GM12873 (cell line): Measurements from ENCODE around the gene CYTL1.

Source experiments
- TF ChIP-seq, protein P1 (sequence below): IDR thresholded peaks from 2 replicates; pipeline ENCODE4 v1.5.1; 2012; ENCODE audit warnings: low read depth, mild to moderate bottlenecking, moderate library complexity, low read length, control low read depth; ENCODE audit not compliant: insufficient read depth; ENCODE audit errors: missing control alignments

CYTL1 gene

DNA sequence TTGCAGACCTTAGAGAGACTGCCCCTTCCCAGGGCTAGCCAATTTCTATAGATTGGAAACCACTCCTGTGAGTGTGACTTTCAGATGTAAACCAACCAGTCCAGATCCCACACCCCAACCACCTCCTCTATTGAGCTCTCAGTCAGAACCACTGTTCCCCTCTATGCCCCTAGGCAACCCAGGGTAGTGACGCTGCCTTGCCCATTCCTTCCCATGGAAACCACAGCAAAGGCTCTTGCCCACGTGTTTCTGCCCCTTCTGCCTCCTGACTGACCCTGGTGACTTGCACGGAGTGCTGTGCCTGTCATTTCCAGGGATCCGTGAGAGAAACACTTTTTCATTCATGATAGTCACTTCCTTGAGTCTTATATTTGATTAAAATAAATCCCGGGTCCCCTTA lies 32.4 kb downstream of the CYTL1 start:
- TF ChIP-seq, protein P1, sequence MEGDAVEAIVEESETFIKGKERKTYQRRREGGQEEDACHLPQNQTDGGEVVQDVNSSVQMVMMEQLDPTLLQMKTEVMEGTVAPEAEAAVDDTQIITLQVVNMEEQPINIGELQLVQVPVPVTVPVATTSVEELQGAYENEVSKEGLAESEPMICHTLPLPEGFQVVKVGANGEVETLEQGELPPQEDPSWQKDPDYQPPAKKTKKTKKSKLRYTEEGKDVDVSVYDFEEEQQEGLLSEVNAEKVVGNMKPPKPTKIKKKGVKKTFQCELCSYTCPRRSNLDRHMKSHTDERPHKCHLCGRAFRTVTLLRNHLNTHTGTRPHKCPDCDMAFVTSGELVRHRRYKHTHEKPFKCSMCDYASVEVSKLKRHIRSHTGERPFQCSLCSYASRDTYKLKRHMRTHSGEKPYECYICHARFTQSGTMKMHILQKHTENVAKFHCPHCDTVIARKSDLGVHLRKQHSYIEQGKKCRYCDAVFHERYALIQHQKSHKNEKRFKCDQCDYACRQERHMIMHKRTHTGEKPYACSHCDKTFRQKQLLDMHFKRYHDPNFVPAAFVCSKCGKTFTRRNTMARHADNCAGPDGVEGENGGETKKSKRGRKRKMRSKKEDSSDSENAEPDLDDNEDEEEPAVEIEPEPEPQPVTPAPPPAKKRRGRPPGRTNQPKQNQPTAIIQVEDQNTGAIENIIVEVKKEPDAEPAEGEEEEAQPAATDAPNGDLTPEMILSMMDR, result no peak

DNA sequence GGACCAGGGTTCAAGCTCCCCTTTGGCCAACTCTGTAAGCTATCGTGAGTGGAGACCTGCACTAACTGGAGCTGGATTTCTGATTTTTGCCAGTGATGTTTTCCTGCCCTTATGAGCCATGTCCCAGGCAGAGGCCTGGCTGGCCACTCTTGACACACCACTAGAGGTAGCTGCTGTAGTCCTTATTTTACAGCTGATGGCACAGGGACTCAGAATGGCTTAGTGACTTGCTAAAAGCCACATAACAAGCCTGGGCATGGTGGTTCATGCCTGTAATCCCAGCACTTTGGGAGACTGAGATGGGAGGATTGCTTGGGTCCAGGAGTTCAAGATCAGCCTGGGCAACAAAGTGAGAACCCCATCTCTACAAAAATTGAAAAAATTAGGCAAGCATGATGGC lies 33.4 kb downstream of the CYTL1 start:
- TF ChIP-seq, protein P1, result no peak

DNA sequence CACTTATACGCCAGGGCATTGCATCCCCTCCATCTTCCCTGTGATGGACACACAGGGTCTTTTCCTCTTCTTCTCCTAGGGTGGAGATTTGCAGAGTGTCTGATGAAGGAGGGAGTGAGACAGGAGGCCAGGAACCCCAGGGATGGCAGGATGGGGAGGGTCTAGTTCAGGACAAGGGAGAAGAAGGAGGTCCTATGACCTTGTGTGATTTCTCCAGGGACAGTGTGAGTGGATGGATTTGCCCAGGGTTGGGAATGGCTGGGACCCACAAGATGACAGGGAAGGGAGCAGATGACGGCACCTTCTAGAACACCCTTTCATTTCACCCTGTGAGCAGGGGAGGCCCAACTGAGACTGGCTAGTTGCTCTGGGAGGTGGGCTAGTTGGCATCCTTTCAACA lies 34.2 kb downstream of the CYTL1 start:
- TF ChIP-seq, protein P1, result no peak

DNA sequence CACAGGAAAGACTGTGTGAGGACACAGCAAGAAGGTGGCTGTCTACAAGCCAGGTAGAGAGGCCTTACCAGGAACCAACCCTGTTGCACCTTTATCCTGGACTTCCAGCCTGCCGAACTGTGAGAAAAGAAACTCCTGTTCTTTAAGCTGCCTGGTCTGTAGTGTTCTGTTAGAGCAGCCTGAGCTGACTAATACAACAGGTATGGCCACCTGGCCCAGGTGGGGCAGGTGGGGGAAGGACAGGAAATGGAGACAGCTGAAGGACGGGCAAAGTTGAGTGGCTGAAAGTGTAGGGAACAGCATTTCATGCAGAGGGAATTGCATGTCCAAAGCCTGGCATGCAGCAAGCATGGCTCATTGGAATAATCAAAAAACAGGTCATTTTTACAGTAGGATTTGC lies 35.1 kb downstream of the CYTL1 start:
- TF ChIP-seq, protein P1, result no peak

DNA sequence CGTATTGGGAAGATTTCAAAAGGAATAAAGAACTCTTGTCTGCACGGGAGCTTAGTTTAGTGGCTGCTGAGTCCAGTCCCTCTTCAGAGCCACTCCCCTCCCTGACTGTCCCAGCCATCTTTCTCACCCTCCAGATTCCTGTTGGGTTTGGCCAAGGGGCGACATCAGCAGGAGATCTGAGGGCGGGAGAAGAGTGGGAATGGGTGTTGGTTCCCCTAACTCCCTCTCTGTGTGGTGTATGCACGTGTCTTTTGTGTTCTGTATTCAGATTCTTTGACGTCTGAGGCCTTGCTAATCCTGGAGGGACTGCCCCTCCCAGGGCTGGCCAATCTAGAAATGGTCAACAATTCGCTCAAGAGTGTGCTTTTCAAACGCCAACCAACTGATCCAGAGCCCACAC lies 37.4 kb downstream of the CYTL1 start:
- TF ChIP-seq, protein P1, result no peak

DNA sequence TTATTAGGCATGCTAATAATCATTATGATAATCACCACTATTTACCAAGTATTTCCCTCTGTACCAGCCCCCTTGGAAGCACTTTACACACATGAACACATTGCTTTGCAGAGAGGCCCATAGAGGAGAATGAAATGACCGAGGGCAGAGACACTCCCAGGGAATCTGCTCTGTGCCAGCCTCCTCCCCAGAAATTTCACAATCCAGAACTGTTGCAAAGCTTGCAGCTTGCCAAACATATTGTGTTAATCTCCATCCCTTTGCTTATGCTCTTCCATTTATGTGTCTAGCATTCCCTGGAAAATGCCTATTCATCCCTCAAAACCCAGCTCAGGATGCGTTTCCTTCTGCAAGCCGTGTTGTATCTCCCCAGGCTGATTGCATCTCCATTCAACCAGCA lies 37.8 kb downstream of the CYTL1 start:
- TF ChIP-seq, protein P1, result no peak

DNA sequence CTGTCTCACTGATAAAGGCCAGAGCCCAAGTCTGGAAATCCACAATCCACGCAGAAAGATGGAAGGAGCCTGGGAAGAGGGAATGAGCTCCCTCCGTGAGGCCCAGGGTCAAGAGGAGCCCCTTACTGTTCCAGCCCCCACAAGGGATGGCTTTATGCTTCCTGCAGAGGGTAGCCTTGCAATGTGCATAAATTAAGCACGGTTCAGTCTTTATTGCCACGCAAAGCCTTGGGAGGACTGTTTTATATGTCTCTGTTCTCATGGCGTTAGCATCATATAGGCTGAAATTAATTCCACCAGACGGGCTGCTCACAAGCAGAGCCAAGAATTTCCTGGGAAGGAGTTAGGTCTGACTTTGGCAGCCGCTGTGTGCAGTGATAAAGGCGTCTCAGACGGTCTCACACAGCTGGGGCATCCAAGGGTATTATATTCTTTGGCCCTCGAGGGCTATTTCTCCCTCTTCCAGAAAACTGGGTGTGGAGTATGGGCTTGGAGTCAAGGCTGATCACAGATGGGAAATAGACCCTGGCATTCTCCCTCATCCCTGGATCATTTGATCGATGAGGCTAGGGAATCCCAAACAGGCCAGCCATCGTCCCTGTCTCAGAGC lies 38.5 kb downstream of the CYTL1 start:
- TF ChIP-seq, protein P1, result no peak

DNA sequence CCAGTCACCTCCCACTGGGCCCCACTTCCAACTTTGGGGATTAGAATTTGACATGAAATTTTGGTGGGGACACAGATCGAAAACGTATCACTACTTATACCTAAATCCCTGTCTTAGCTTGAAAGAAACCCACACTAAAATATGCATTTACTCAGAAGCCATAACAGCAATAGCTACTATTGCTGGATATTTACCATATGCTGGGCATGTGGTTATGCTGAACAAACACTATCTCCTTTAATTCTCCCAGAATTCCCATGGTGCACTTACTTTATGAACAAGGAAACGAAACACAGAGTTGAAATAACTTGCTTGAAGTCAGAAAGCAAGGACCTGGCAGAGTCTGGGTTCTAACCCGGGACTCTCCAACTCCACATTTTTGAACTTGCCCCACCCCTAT lies 39.3 kb downstream of the CYTL1 start:
- TF ChIP-seq, protein P1, result no peak
